Duodenal mucosa (tissue), 2 donors: ENCODE results near the gene DPF3.

ENCODE experiments used
- H3K27ac ChIP-seq: one replicate; pipeline ENCODE4 v1.7.0; 2013; ENCODE audit warnings: low read depth, low read length
- H3K27me3 ChIP-seq, 2 donors: one replicate each; pipeline ENCODE4 v1.7.0; 2013; ENCODE audit warnings: low read length in 2 of 2, control low read depth in 1 of 2; ENCODE audit not compliant: insufficient read depth in 2 of 2, control insufficient read depth in 1 of 2
- H3K36me3 ChIP-seq, 2 donors: one replicate each; pipeline ENCODE4 v1.7.0; 2013; ENCODE audit warnings: low read length in 2 of 2, control low read depth in 1 of 2; ENCODE audit not compliant: insufficient read depth in 2 of 2, control insufficient read depth in 1 of 2
- H3K4me1 ChIP-seq, 2 donors: one replicate each; pipeline ENCODE4 v1.7.0; 2013; ENCODE audit warnings: low read length in 2 of 2, control low read depth in 1 of 2; ENCODE audit not compliant: insufficient read depth in 2 of 2, control insufficient read depth in 1 of 2
- H3K4me3 ChIP-seq, 2 donors: one replicate each; pipeline ENCODE4 v1.7.0; 2013; ENCODE audit warnings: low read length in 2 of 2, low read depth in 1 of 2
- H3K9ac ChIP-seq, 2 donors: one replicate each; pipeline ENCODE4 v1.7.0; 2013; ENCODE audit warnings: low read length in 2 of 2, low read depth in 1 of 2
- H3K9me3 ChIP-seq, 2 donors: one replicate each; pipeline ENCODE4 v1.7.0; 2013; ENCODE audit warnings: low read length in 2 of 2, control low read depth in 1 of 2; ENCODE audit not compliant: control insufficient read depth in 1 of 2

DPF3 gene

GRCh38 chr14:72759670-72760069 is 134.2 kb downstream of the DPF3 start:
- H3K27ac ChIP-seq = no peak overlapping the region
- H3K4me1 ChIP-seq = no peaks in the 10 kb centered on the region
- peaks cover 10% of the 10 kb centered on the region in 2 donors for H3K9me3 ChIP-seq
- no peak overlapping the region for H3K9ac ChIP-seq
- no peak overlapping the region for H3K4me3 ChIP-seq
- H3K36me3 ChIP-seq = no peaks in the 10 kb centered on the region
- H3K27me3 ChIP-seq = no peaks in the 10 kb centered on the region

- H3K27ac ChIP-seq = no peak overlapping the region
- H3K4me1 ChIP-seq = no peaks in the 10 kb centered on the region
- no peaks in the 10 kb centered on the region for H3K27me3 ChIP-seq
- no peak overlapping the region for H3K4me3 ChIP-seq
- H3K9ac ChIP-seq = no peak overlapping the region
- H3K9me3 ChIP-seq = peaks cover 10% of the 10 kb centered on the region in 2 donors
- no peaks in the 10 kb centered on the region for H3K36me3 ChIP-seq
Measured at GRCh38 chr14:72758993-72759392, 134.9 kb downstream of the DPF3 start.

- H3K27me3 ChIP-seq = no peaks in the 10 kb centered on the region
- H3K27ac ChIP-seq = no peak overlapping the region
- H3K36me3 ChIP-seq = no peaks in the 10 kb centered on the region
- peaks cover 10% of the 10 kb centered on the region in 2 donors for H3K9me3 ChIP-seq
- H3K4me1 ChIP-seq = no peaks in the 10 kb centered on the region
- no peak overlapping the region for H3K9ac ChIP-seq
- H3K4me3 ChIP-seq = no peak overlapping the region
Measured at GRCh38 chr14:72758420-72758819, 135.5 kb downstream of the DPF3 start.

GRCh38 chr14:72756967-72757366 is 136.9 kb downstream of the DPF3 start:
- no peak overlapping the region for H3K27ac ChIP-seq
- H3K27me3 ChIP-seq = no peaks in the 10 kb centered on the region
- H3K4me1 ChIP-seq = no peaks in the 10 kb centered on the region
- H3K36me3 ChIP-seq = no peaks in the 10 kb centered on the region
- no peak overlapping the region for H3K4me3 ChIP-seq
- no peak overlapping the region for H3K9ac ChIP-seq
- peaks cover 10% of the 10 kb centered on the region in 2 donors for H3K9me3 ChIP-seq

- Histone ChIP-seq H3K27me3 (no peaks in the 10 kb centered on the region), H3K9me3 (peaks cover 10% of the 10 kb centered on the region in 2 donors), H3K27ac (no peak overlapping the region), H3K9ac (no peak overlapping the region), H3K4me3 (no peak overlapping the region), H3K36me3 (no peaks in the 10 kb centered on the region), H3K4me1 (no peaks in the 10 kb centered on the region)
Measured at GRCh38 chr14:72755766-72756165, 138.1 kb downstream of the DPF3 start.

GRCh38 chr14:72754949-72755348 is 139.0 kb downstream of the DPF3 start:
- H3K9me3 ChIP-seq = peaks cover 6 to 10% of the 10 kb centered on the region in 2 donors
- no peaks in the 10 kb centered on the region for H3K4me1 ChIP-seq
- no peak overlapping the region for H3K9ac ChIP-seq
- no peak overlapping the region for H3K4me3 ChIP-seq
- no peak overlapping the region for H3K27ac ChIP-seq
- no peaks in the 10 kb centered on the region for H3K27me3 ChIP-seq
- no peaks in the 10 kb centered on the region for H3K36me3 ChIP-seq

GRCh38 chr14:72753879-72754400 is 140.0 kb downstream of the DPF3 start:
- Histone ChIP-seq H3K27me3 (no peaks in the 10 kb centered on the region), H3K9ac (no peak overlapping the region), H3K36me3 (no peaks in the 10 kb centered on the region), H3K4me1 (no peaks in the 10 kb centered on the region), H3K4me3 (no peak overlapping the region), H3K27ac (no peak overlapping the region), H3K9me3 (peaks cover 0 to 10% of the 10 kb centered on the region in 2 donors)

GRCh38 chr14:72753044-72753710 is 140.7 kb downstream of the DPF3 start:
- H3K27me3 ChIP-seq = no peaks in the 10 kb centered on the region
- H3K4me3 ChIP-seq = no peak overlapping the region
- no peaks in the 10 kb centered on the region for H3K4me1 ChIP-seq
- no peaks in the 10 kb centered on the region for H3K36me3 ChIP-seq
- H3K27ac ChIP-seq = no peak overlapping the region
- H3K9ac ChIP-seq = no peak overlapping the region
- peaks cover 0 to 2% of the 10 kb centered on the region in 2 donors for H3K9me3 ChIP-seq

GRCh38 chr14:72752034-72752412 is 141.9 kb downstream of the DPF3 start:
- no peaks in the 10 kb centered on the region for H3K4me1 ChIP-seq
- H3K27ac ChIP-seq = no peak overlapping the region
- H3K27me3 ChIP-seq = no peaks in the 10 kb centered on the region
- no peaks in the 10 kb centered on the region for H3K9me3 ChIP-seq
- H3K9ac ChIP-seq = no peak overlapping the region
- no peak overlapping the region for H3K4me3 ChIP-seq
- H3K36me3 ChIP-seq = no peaks in the 10 kb centered on the region

GRCh38 chr14:72751276-72752033 is 142.4 kb downstream of the DPF3 start:
- Histone ChIP-seq H3K27me3 (no peaks in the 10 kb centered on the region), H3K9ac (no peak overlapping the region), H3K27ac (no peak overlapping the region), H3K36me3 (no peaks in the 10 kb centered on the region), H3K4me3 (no peak overlapping the region), H3K4me1 (no peaks in the 10 kb centered on the region), H3K9me3 (no peaks in the 10 kb centered on the region)
